Testis (tissue), 2 donors: Measurements from ENCODE around the gene FAM210A.

Experiments used
- POLR2A ChIP-seq: fragments of 450-650 bp; IDR thresholded peaks from one replicate; pipeline ENCODE4 v1.6.1; 2017; ENCODE audit warnings: antibody characterized with exemption, mild to moderate bottlenecking, moderate library complexity
- TF ChIP-seq, protein P1 (sequence below), 3 experiments: fragments of 450-650 bp in 2 of 3; fragments of 200-600 bp in 1 of 3; sonication (generic) in 1 of 3; IDR thresholded peaks; one replicate each; pipeline ENCODE4 v1.5.1; 2016 to 2019; ENCODE audit warnings: antibody characterized with exemption in 3 of 3, mild to moderate bottlenecking in 2 of 3, moderate library complexity in 1 of 3

- TF ChIP-seq, protein P1, sequence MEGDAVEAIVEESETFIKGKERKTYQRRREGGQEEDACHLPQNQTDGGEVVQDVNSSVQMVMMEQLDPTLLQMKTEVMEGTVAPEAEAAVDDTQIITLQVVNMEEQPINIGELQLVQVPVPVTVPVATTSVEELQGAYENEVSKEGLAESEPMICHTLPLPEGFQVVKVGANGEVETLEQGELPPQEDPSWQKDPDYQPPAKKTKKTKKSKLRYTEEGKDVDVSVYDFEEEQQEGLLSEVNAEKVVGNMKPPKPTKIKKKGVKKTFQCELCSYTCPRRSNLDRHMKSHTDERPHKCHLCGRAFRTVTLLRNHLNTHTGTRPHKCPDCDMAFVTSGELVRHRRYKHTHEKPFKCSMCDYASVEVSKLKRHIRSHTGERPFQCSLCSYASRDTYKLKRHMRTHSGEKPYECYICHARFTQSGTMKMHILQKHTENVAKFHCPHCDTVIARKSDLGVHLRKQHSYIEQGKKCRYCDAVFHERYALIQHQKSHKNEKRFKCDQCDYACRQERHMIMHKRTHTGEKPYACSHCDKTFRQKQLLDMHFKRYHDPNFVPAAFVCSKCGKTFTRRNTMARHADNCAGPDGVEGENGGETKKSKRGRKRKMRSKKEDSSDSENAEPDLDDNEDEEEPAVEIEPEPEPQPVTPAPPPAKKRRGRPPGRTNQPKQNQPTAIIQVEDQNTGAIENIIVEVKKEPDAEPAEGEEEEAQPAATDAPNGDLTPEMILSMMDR (IDR thresholded peaks at IDR 0.05): no peak
- TF ChIP-seq POLR2A: no peak
Observed at GRCh38 chr18:13613591-13614501, 112.5 kb downstream of the FAM210A start.
